ENCODE results near the gene STK32B. TPM values are rescaled to one million over a fixed set of nuclear protein-coding genes. Genes with fewer than 3 reads are reported as not detected.

The STK32B gene
- total and polyA plus RNA-seq, 12 donors = 0.16 to 6.8 (median 0.52) TPM

- 80 to 87% (median 85%) methylated on average over 3 of the region's 3 CpGs for WGBS, 4 donors
- no peak overlapping the region for H3K4me3 ChIP-seq
- no peak overlapping the region for H3K27ac ChIP-seq
- H3K4me1 ChIP-seq (replicated peaks in 1 of 2) = no peaks in the 10 kb centered on the region
- no peaks in the 10 kb centered on the region for H3K27me3 ChIP-seq
- no peaks in the 10 kb centered on the region for H3K36me3 ChIP-seq (replicated peaks in 1 of 2)
- intact Hi-C loops (cut with DNase I) = no loop called here
- TF ChIP-seq, protein P1, sequence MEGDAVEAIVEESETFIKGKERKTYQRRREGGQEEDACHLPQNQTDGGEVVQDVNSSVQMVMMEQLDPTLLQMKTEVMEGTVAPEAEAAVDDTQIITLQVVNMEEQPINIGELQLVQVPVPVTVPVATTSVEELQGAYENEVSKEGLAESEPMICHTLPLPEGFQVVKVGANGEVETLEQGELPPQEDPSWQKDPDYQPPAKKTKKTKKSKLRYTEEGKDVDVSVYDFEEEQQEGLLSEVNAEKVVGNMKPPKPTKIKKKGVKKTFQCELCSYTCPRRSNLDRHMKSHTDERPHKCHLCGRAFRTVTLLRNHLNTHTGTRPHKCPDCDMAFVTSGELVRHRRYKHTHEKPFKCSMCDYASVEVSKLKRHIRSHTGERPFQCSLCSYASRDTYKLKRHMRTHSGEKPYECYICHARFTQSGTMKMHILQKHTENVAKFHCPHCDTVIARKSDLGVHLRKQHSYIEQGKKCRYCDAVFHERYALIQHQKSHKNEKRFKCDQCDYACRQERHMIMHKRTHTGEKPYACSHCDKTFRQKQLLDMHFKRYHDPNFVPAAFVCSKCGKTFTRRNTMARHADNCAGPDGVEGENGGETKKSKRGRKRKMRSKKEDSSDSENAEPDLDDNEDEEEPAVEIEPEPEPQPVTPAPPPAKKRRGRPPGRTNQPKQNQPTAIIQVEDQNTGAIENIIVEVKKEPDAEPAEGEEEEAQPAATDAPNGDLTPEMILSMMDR (IDR thresholded peaks at IDR 0.05) = no peak
- no peak for TF ChIP-seq POLR2A (IDR thresholded peaks at IDR 0.05)
- DNase-seq = peak in 1 of 7 donors; percentile 4
- no peaks in the 10 kb centered on the region for H3K9me3 ChIP-seq (replicated peaks in 1 of 3)
These were observed 396.5 kb downstream of the STK32B start for GRCh38 chr4:5447755-5448154.

DNA sequence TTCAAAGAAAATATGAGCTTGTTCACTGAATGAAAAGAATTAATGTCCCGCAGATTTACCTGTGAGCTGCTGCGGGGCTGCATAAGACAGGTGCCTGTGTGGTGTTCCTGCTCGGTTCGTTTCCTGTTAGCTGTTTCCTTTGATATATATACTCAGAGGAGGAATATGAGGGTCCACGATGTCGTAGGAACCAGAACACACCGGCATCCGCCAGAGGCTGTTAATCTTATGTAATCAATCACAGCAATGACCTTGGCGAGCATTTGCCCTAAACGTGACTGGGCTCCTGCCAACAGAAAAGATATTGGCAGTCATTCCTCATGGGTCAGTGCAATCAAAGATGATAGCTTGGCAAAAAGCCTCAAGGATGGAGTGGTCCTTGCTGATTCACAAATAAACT is 396.9 kb downstream of the STK32B start:
- no peak for TF ChIP-seq POLR2A (IDR thresholded peaks at IDR 0.05)
- TF ChIP-seq, protein P1 (IDR thresholded peaks at IDR 0.05) = no peak
- H3K4me1 ChIP-seq (replicated peaks in 1 of 2) = no peaks in the 10 kb centered on the region
- H3K27ac ChIP-seq = no peak overlapping the region
- WGBS, 4 donors = 26 to 37% (median 32%) methylated on average over 10 of the region's 10 CpGs
- intact Hi-C loops (cut with DNase I) = no loop called here
- no peak overlapping the region for H3K4me3 ChIP-seq
- no peaks in the 10 kb centered on the region for H3K36me3 ChIP-seq (replicated peaks in 1 of 2)
- DNase-seq = peak in 4 of 7 donors; percentile 28 to 70 (median 42)
- H3K27me3 ChIP-seq = no peaks in the 10 kb centered on the region
- H3K9me3 ChIP-seq (replicated peaks in 1 of 3) = no peaks in the 10 kb centered on the region

GRCh38 chr4:5451243-5451642 is 400.0 kb downstream of the STK32B start:
- WGBS, 4 donors = 89 to 95% (median 94%) methylated on average over 4 of the region's 4 CpGs
- Histone ChIP-seq H3K4me3 (no peak overlapping the region), H3K27ac (no peak overlapping the region), H3K36me3 (replicated peaks in 1 of 2) (no peaks in the 10 kb centered on the region), H3K27me3 (no peaks in the 10 kb centered on the region), H3K9me3 (replicated peaks in 1 of 3) (no peaks in the 10 kb centered on the region), H3K4me1 (replicated peaks in 1 of 2) (no peaks in the 10 kb centered on the region)
- no peak for DNase-seq
- intact Hi-C loops (cut with DNase I) = no loop called here
- TF ChIP-seq POLR2A (IDR thresholded peaks at IDR 0.05) = no peak
- TF ChIP-seq, protein P1 (IDR thresholded peaks at IDR 0.05) = no peak

DNA sequence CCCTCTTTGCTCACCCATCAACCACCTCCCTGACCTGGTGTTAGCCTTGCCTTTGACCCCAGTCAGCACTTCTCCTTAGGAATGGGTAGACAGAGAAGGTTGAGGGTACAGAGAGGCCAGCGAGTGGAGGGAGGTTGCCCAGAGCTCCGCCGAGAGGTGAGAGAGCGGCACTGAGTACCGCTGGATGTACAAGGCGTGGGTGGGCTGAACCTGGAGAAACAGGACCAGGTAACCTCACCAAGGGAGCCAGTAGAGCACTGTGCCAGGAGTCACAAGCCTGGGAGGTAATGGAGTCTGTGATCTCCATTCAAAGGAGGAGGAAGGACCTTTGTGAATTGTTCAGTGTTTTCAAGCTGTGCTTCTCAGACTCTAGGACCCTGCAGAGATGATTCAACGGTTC is 400.9 kb downstream of the STK32B start:
- Histone ChIP-seq H3K36me3 (replicated peaks in 1 of 2) (no peaks in the 10 kb centered on the region), H3K27me3 (no peaks in the 10 kb centered on the region), H3K4me3 (no peak overlapping the region), H3K27ac (no peak overlapping the region), H3K4me1 (replicated peaks in 1 of 2) (no peaks in the 10 kb centered on the region), H3K9me3 (replicated peaks in 1 of 3) (no peaks in the 10 kb centered on the region)
- intact Hi-C loops (cut with DNase I) = no loop called here
- 88 to 93% (median 92%) methylated on average over 7 of the region's 7 CpGs for WGBS, 4 donors
- TF ChIP-seq POLR2A (IDR thresholded peaks at IDR 0.05) = no peak
- TF ChIP-seq, protein P1 (IDR thresholded peaks at IDR 0.05) = no peak
- peak in 1 of 7 donors; percentile 9 for DNase-seq
